H9 (cell line): ENCODE data around the gene HLA-G. TPM values are rescaled to one million over a fixed set of nuclear protein-coding genes. Genes with fewer than 3 reads are reported as not detected.

ENCODE experiments used
- DNase-seq: peaks from one replicate; pipeline ENCODE4 v3.0.0-alpha.2; 2017
- H2AFZ ChIP-seq: one replicate; pipeline ENCODE4 v1.6.1; 2013; ENCODE audit warnings: mild to moderate bottlenecking, low read length, control low read depth, moderate library complexity
- H2AK5ac ChIP-seq: 2 replicates; pipeline ENCODE4 v1.6.1; 2013; ENCODE audit warnings: low read length, control low read depth, mixed read lengths; ENCODE audit not compliant: insufficient read length
- H2BK120ac ChIP-seq: one replicate; pipeline ENCODE4 v1.6.1; 2013; ENCODE audit warnings: low read depth, mild to moderate bottlenecking, low read length, control low read depth, inconsistent platforms; ENCODE audit not compliant: poor library complexity, severe bottlenecking
- H2BK12ac ChIP-seq: 2 replicates; pipeline ENCODE4 v1.6.1; 2013; ENCODE audit warnings: low read length, control low read depth, mixed read lengths, low read depth; ENCODE audit not compliant: insufficient read length
- H2BK15ac ChIP-seq: 2 replicates; pipeline ENCODE4 v1.6.1; 2013; ENCODE audit warnings: low read depth, low read length, control low read depth
- H2BK20ac ChIP-seq: one replicate; pipeline ENCODE4 v1.6.1; 2013; ENCODE audit warnings: low read depth, mild to moderate bottlenecking, low read length, control low read depth, inconsistent platforms; ENCODE audit not compliant: poor library complexity, severe bottlenecking
- H2BK5ac ChIP-seq: 2 replicates; pipeline ENCODE4 v1.6.1; 2013; ENCODE audit warnings: low read length, control low read depth, mixed read lengths; ENCODE audit not compliant: insufficient read length
- H3K14ac ChIP-seq: 2 replicates; pipeline ENCODE4 v1.6.1; 2013; ENCODE audit warnings: low read length, control low read depth; ENCODE audit not compliant: insufficient read depth
- H3K18ac ChIP-seq: 2 replicates; pipeline ENCODE4 v1.6.1; 2013; ENCODE audit warnings: low read depth, mild to moderate bottlenecking, mixed read lengths, low read length, control low read depth; ENCODE audit not compliant: insufficient read length
- H3K23ac ChIP-seq: 2 replicates; pipeline ENCODE4 v1.6.1; 2013; ENCODE audit warnings: low read length, control low read depth, mixed read lengths, low read depth; ENCODE audit not compliant: insufficient read length
- H3K23me2 ChIP-seq: 2 replicates; pipeline ENCODE4 v1.6.1; 2013; ENCODE audit warnings: low read depth, mild to moderate bottlenecking, mixed read lengths, low read length, control low read depth; ENCODE audit not compliant: insufficient read length, poor library complexity, severe bottlenecking
- H3K27ac ChIP-seq: 2 replicates; pipeline ENCODE4 v1.5.1; 2013; ENCODE audit warnings: low read length, control low read depth, mixed read lengths, low read depth; ENCODE audit not compliant: insufficient read length
- H3K27me3 ChIP-seq: 2 replicates; pipeline ENCODE4 v1.6.1; 2013; ENCODE audit warnings: low read length, control low read depth, inconsistent platforms; ENCODE audit not compliant: insufficient read depth
- H3K4ac ChIP-seq: 2 replicates; pipeline ENCODE4 v1.6.1; 2013; ENCODE audit warnings: low read depth, mild to moderate bottlenecking, control low read depth, inconsistent platforms, low read length, moderate library complexity
- H3K4me1 ChIP-seq: 2 replicates; pipeline ENCODE4 v1.6.1; 2013; ENCODE audit warnings: low read length, control low read depth, inconsistent platforms; ENCODE audit not compliant: insufficient read depth
- H3K4me2 ChIP-seq: 2 replicates; pipeline ENCODE4 v1.6.1; 2013; ENCODE audit warnings: low read length, control low read depth, mixed read lengths; ENCODE audit not compliant: insufficient read length, insufficient read depth
- H3K56ac ChIP-seq: 2 replicates; pipeline ENCODE4 v1.6.1; 2013; ENCODE audit warnings: low read depth, mild to moderate bottlenecking, mixed read lengths, low read length, control low read depth; ENCODE audit not compliant: insufficient read length
- H3K79me1 ChIP-seq: 2 replicates; pipeline ENCODE4 v1.6.1; 2013; ENCODE audit warnings: low read depth, mild to moderate bottlenecking, moderate library complexity, low read length, control low read depth, inconsistent platforms; ENCODE audit not compliant: insufficient read depth, poor library complexity, severe bottlenecking
- H3K79me2 ChIP-seq: 2 replicates; pipeline ENCODE4 v1.6.1; 2013; ENCODE audit warnings: low read length, control low read depth, inconsistent platforms; ENCODE audit not compliant: insufficient read depth
- H3K9ac ChIP-seq: 2 replicates; pipeline ENCODE4 v1.6.1; 2013; ENCODE audit warnings: low read length, control low read depth, mixed read lengths; ENCODE audit not compliant: insufficient read length; ENCODE audit errors: extremely low read depth
- H3K9me3 ChIP-seq: one replicate; pipeline ENCODE4 v1.6.1; 2013; ENCODE audit warnings: low read depth, low read length, inconsistent platforms; ENCODE audit not compliant: control insufficient read depth
- H3T11ph ChIP-seq: one replicate; pipeline ENCODE4 v1.6.1; 2013; ENCODE audit warnings: mild to moderate bottlenecking, low read length, control low read depth, inconsistent platforms
- H4K20me1 ChIP-seq: one replicate; pipeline ENCODE4 v1.6.1; 2013; ENCODE audit not compliant: control insufficient read depth, insufficient read length, insufficient read depth
- H4K5ac ChIP-seq: 2 replicates; pipeline ENCODE4 v1.6.1; 2013; ENCODE audit warnings: low read depth, mild to moderate bottlenecking, mixed read lengths, low read length, control low read depth; ENCODE audit not compliant: insufficient read length
- H4K8ac ChIP-seq: replicated peaks from 2 replicates; pipeline ENCODE4 v1.6.1; 2013; ENCODE audit warnings: low read length, control low read depth, mixed read lengths, low read depth; ENCODE audit not compliant: insufficient read length
- H4K91ac ChIP-seq: 2 replicates; pipeline ENCODE4 v1.6.1; 2013; ENCODE audit warnings: low read depth, mild to moderate bottlenecking, moderate library complexity, mixed read lengths, low read length, control low read depth; ENCODE audit not compliant: insufficient read length
- H3K27ac Mint-ChIP-seq, 3 experiments: 2 replicates in 2 of 3; 3 replicates in 1 of 3; pipeline ENCODE4 v1.8.0; 2020 to 2021; ENCODE audit warnings: mixed read lengths in 3 of 3, mild to moderate bottlenecking in 1 of 3, moderate library complexity in 1 of 3
- H3K27me3 Mint-ChIP-seq: 2 replicates; pipeline ENCODE4 v1.8.0; 2021; ENCODE audit warnings: low read depth, mild to moderate bottlenecking, moderate library complexity, mixed read lengths
- H3K36me3 Mint-ChIP-seq, 3 experiments: 2 replicates in 2 of 3; 3 replicates in 1 of 3; pipeline ENCODE4 v1.8.0; 2020 to 2021; ENCODE audit warnings: low read depth in 3 of 3, mixed read lengths in 3 of 3; ENCODE audit not compliant: insufficient read depth in 1 of 3
- H3K4me1 Mint-ChIP-seq, 2 experiments: 2 replicates each; pipeline ENCODE4 v1.8.0; 2020; ENCODE audit warnings: mixed read lengths in 2 of 2
- H3K4me3 Mint-ChIP-seq, 2 experiments: 2 replicates in 1 of 2; 3 replicates in 1 of 2; pipeline ENCODE4 v1.8.0; 2020 to 2021; ENCODE audit warnings: mild to moderate bottlenecking in 2 of 2, mixed read lengths in 2 of 2, moderate library complexity in 1 of 2
- H3K9me3 Mint-ChIP-seq, 2 experiments: 2 replicates in 1 of 2; 3 replicates in 1 of 2; pipeline ENCODE4 v1.8.0; 2020; ENCODE audit warnings: mild to moderate bottlenecking in 2 of 2, mixed read lengths in 2 of 2, moderate library complexity in 1 of 2
- WGBS: extraction: QIAGEN DNeasy Blood & Tissue Kit; methylation state at CpG from one replicate; pipeline ENCODE4 v1.1.7; 2013; ENCODE audit warnings: missing lambda C conversion rate, low lambda C conversion rate, mixed read lengths; ENCODE audit not compliant: insufficient read length; ENCODE audit errors: extremely low coverage; 5-methylcytosine and 5-hydroxymethylcytosine counted together
- total RNA-seq: library from RNA; stranded (reverse); gene quantifications from 2 replicates; pipeline ENCODE4 v1.2.1, GENCODE V29; 2021
- TF ChIP-seq, protein P1 (sequence below): fragments of 200-600 bp; sonication (generic); conservative IDR thresholded peaks from 3 replicates; pipeline ENCODE4 v1.8.0; 2021; ENCODE audit warnings: antibody characterized with exemption, mild to moderate bottlenecking

The HLA-G gene
- total RNA-seq, 1 experiment from 2014 or later, result 2.7 TPM

DNA sequence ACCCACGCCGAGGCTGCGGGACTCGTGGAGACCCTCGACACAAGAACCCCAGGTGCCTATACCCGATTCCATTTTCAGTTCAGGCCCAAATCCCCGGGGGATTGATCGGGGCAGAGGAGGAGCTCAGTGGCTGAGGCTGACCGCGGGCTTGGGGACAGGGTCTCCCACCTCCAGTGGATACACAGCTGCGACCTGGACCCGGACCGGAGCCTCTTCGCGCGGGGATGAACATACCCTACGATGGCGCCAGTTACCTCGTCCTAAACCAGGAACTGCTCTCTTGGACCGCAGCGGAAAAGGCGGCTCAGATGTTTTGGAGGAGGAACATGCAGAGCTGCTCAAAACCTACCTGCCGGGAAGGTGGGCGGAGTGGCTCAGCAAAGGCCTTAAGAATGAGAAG lies 27.4 kb upstream of the HLA-G start:
- peaks cover 0 to 6% of the 10 kb centered on the region in 2 experiments; a peak in 2 of 5 replicates for H3K9me3 Mint-ChIP-seq
- H4K8ac ChIP-seq, result no peak overlapping the region
- H3K4me1 ChIP-seq, result no peaks in the 10 kb centered on the region
- H3K9me3 ChIP-seq, result no peaks in the 10 kb centered on the region
- H3K14ac ChIP-seq, result no peak overlapping the region
- no CpG with 5 or more reads among the region's 24 CpGs for WGBS
- H2BK5ac ChIP-seq, result no peak overlapping the region
- no peak overlapping the region for H2AFZ ChIP-seq
- H2BK20ac ChIP-seq, result no peak overlapping the region
- no peak overlapping the region for H2BK120ac ChIP-seq
- H3K4me2 ChIP-seq, result no peak overlapping the region
- H3T11ph ChIP-seq, result no peak overlapping the region
- H3K79me2 ChIP-seq, result no peaks in the 10 kb centered on the region
- no peak overlapping the region for H4K91ac ChIP-seq
- H3K23ac ChIP-seq, result no peak overlapping the region
- H4K5ac ChIP-seq, result no peak overlapping the region
- no peak overlapping the region for H3K4ac ChIP-seq
- H3K4me1 Mint-ChIP-seq, result 0 out of 4 replicates have a peak, but pooled peaks cover 0 to 2% of the 10 kb centered on the region in 2 experiments
- H3K27ac ChIP-seq, result no peak overlapping the region
- H2AK5ac ChIP-seq, result no peak overlapping the region
- no peaks in the 10 kb centered on the region for H3K36me3 Mint-ChIP-seq
- H3K27me3 ChIP-seq, result no peaks in the 10 kb centered on the region
- no peak overlapping the region for H3K9ac ChIP-seq
- H3K18ac ChIP-seq, result no peak overlapping the region
- no peaks in the 10 kb centered on the region for H4K20me1 ChIP-seq
- TF ChIP-seq, protein P1, sequence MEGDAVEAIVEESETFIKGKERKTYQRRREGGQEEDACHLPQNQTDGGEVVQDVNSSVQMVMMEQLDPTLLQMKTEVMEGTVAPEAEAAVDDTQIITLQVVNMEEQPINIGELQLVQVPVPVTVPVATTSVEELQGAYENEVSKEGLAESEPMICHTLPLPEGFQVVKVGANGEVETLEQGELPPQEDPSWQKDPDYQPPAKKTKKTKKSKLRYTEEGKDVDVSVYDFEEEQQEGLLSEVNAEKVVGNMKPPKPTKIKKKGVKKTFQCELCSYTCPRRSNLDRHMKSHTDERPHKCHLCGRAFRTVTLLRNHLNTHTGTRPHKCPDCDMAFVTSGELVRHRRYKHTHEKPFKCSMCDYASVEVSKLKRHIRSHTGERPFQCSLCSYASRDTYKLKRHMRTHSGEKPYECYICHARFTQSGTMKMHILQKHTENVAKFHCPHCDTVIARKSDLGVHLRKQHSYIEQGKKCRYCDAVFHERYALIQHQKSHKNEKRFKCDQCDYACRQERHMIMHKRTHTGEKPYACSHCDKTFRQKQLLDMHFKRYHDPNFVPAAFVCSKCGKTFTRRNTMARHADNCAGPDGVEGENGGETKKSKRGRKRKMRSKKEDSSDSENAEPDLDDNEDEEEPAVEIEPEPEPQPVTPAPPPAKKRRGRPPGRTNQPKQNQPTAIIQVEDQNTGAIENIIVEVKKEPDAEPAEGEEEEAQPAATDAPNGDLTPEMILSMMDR, result no peak
- H2BK15ac ChIP-seq, result no peak overlapping the region
- DNase-seq, result no peak
- H3K4me3 Mint-ChIP-seq, result no peak overlapping the region
- no peaks in the 10 kb centered on the region for H3K79me1 ChIP-seq
- H3K23me2 ChIP-seq, result no peaks in the 10 kb centered on the region
- peaks cover 18% of the 10 kb centered on the region for H3K27me3 Mint-ChIP-seq
- no peak overlapping the region for H3K27ac Mint-ChIP-seq
- H3K56ac ChIP-seq, result no peak overlapping the region
- H2BK12ac ChIP-seq, result no peak overlapping the region
